Lung (tissue), 12 donors: ENCODE measurements around the gene SULF2. TPM values are rescaled to one million over a fixed set of nuclear protein-coding genes. Genes with fewer than 3 reads are reported as not detected.

Experiments
- ATAC-seq: fragments of 200-7000 bp; cut with Tn5 transposase; one replicate; pipeline ENCODE4 v1.9.1; 2020; ENCODE audit warnings: moderate number of reproducible peaks; ENCODE audit not compliant: insufficient read depth, low FRiP score
- DNase-seq, 3 donors: peaks; one replicate each; pipeline ENCODE4 v3.0.0-alpha.2; 2013 to 2017
- H3K27ac ChIP-seq, 2 donors: one replicate each; pipeline ENCODE4 v1.5.1; 2013; ENCODE audit warnings: mild to moderate bottlenecking in 2 of 2, moderate library complexity in 2 of 2, control low read depth in 1 of 2, inconsistent platforms in 1 of 2, low read depth in 1 of 2, low read length in 1 of 2
- H3K27me3 ChIP-seq, 3 donors: one replicate each; pipeline ENCODE4 v1.5.1; 2013; ENCODE audit warnings: low read length in 2 of 3; ENCODE audit not compliant: control insufficient read depth in 3 of 3, insufficient read depth in 3 of 3
- H3K36me3 ChIP-seq, 4 donors: one replicate each; pipeline ENCODE4 v1.5.1; 2013; ENCODE audit warnings: low read length in 4 of 4, mild to moderate bottlenecking in 1 of 4, moderate library complexity in 1 of 4; ENCODE audit not compliant: control insufficient read depth in 4 of 4, insufficient read depth in 4 of 4
- H3K4me1 ChIP-seq, 5 donors: one replicate each; pipeline ENCODE4 v1.5.1; 2013; ENCODE audit warnings: low read length in 5 of 5, mild to moderate bottlenecking in 2 of 5, moderate library complexity in 1 of 5; ENCODE audit not compliant: control insufficient read depth in 5 of 5, insufficient read depth in 5 of 5
- H3K4me3 ChIP-seq: one replicate; pipeline ENCODE4 v1.5.1; 2013; ENCODE audit warnings: mild to moderate bottlenecking, control low read depth, moderate library complexity
- H3K9ac ChIP-seq, 2 donors: one replicate each; pipeline ENCODE4 v1.5.1; 2013; ENCODE audit warnings: low read length in 2 of 2, control low read depth in 1 of 2; ENCODE audit not compliant: insufficient read depth in 1 of 2
- H3K9me3 ChIP-seq, 4 donors: one replicate each; pipeline ENCODE4 v1.5.1; 2013; ENCODE audit warnings: low read length in 3 of 4, mild to moderate bottlenecking in 1 of 4, moderate library complexity in 1 of 4; ENCODE audit not compliant: control insufficient read depth in 4 of 4, insufficient read depth in 3 of 4
- WGBS, 2 donors: extraction: QIAGEN DNeasy Blood & Tissue Kit; methylation state at CpG; one replicate each; pipeline ENCODE4 v1.1.7; 2013; 5-methylcytosine and 5-hydroxymethylcytosine counted together
- polyA plus RNA-seq, 2 donors: library from polyadenylated mRNA; stranded (reverse); fragments of 200-250 nt; gene quantifications; one replicate each; pipeline ENCODE4 v1.2.1, GENCODE V29; 2013
- total RNA-seq, 2 donors: library from RNA; depleted of rRNA in 1 of 2; stranded (reverse); fragments of >200 nt in 1 of 2; gene quantifications; one replicate each; pipeline ENCODE4 v1.2.1, GENCODE V29; 2014 to 2021
- TF ChIP-seq, protein P1 (sequence below): IDR thresholded peaks from 2 replicates; pipeline ENCODE4 v1.5.1; 2012; ENCODE audit warnings: mild to moderate bottlenecking; ENCODE audit errors: control extremely low read depth, extremely low read depth
- donor health status: control.
- donor health status: control.
- donor health status: Bipolar disorder and iron deficiency.
- donor health status: healthy.
- donor health status: DM: yes; HTN: yes; CAD: no.

Gene SULF2
- total and polyA plus RNA-seq, 4 donors, result 17.7 to 42.4 (median 23.6) TPM

- ATAC-seq, result no peak
- Histone ChIP-seq H3K9me3 (peaks cover 0 to 5% (median 0%) of the 10 kb centered on the region in 4 donors), H3K27me3 (peaks cover 3 to 22% (median 10%) of the 10 kb centered on the region in 3 donors), H3K4me3 (no peak overlapping the region), H3K36me3 (no peaks in the 10 kb centered on the region), H3K4me1 (peaks cover 0 to 3% (median 0%) of the 10 kb centered on the region in 5 donors), H3K27ac (peak overlapping the region in 1 of 2 donors; percentile 27), H3K9ac (no peak overlapping the region)
- DNase-seq, result no peak
- TF ChIP-seq, protein P1, sequence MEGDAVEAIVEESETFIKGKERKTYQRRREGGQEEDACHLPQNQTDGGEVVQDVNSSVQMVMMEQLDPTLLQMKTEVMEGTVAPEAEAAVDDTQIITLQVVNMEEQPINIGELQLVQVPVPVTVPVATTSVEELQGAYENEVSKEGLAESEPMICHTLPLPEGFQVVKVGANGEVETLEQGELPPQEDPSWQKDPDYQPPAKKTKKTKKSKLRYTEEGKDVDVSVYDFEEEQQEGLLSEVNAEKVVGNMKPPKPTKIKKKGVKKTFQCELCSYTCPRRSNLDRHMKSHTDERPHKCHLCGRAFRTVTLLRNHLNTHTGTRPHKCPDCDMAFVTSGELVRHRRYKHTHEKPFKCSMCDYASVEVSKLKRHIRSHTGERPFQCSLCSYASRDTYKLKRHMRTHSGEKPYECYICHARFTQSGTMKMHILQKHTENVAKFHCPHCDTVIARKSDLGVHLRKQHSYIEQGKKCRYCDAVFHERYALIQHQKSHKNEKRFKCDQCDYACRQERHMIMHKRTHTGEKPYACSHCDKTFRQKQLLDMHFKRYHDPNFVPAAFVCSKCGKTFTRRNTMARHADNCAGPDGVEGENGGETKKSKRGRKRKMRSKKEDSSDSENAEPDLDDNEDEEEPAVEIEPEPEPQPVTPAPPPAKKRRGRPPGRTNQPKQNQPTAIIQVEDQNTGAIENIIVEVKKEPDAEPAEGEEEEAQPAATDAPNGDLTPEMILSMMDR, result no peak
- whole genome bisulfite sequencing, 2 donors, result 61 to 72% methylated on average over 4 of the region's 4 CpGs
These were observed 19.3 kb downstream of the SULF2 start for GRCh38 chr20:47765691-47766594.

- Histone ChIP-seq H3K9me3 (no peaks in the 10 kb centered on the region), H3K9ac (no peak overlapping the region), H3K4me1 (peaks cover 0 to 3% (median 0%) of the 10 kb centered on the region in 5 donors), H3K27ac (no peak overlapping the region), H3K27me3 (peaks cover 3 to 26% (median 12%) of the 10 kb centered on the region in 3 donors), H3K4me3 (no peak overlapping the region), H3K36me3 (no peaks in the 10 kb centered on the region)
- WGBS, 2 donors, result 40 to 66% methylated on average over 7 of the region's 7 CpGs
- DNase-seq (no peak), ATAC-seq (no peak)
- TF ChIP-seq, protein P1, result no peak
These were observed 20.0 kb downstream of the SULF2 start for GRCh38 chr20:47765271-47765670.

DNA sequence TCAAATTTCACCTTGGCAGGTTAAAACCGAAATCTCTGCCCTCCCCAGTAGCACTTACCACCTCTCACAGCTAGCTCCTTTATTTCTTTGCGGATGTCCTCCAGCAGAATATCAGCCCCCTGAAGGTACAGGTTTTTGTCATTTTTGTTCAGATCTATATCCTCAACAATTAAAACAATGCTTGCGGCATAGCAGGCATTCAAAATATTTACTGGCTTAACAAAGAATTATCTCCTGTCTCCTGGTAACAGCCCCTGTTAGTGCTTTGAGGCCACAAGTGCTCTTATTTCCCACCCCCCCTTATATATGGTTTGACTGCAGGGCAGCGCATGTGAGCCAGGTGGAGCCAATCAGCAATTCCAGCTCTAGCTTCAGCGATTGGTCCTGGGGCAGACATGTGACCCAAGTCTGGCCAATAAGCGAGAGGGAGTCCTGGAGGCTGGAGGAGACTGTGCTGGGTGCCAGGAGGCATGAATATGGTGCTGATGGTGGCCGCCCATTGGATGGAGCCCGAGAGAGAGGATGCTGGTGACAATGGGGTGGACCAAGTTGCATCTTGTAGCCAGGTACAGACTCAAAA is 21.0 kb downstream of the SULF2 start:
- Histone ChIP-seq H3K36me3 (no peaks in the 10 kb centered on the region), H3K27me3 (peaks cover 3 to 28% (median 12%) of the 10 kb centered on the region in 3 donors), H3K27ac (no peak overlapping the region), H3K4me1 (peaks cover 0 to 3% (median 0%) of the 10 kb centered on the region in 5 donors), H3K4me3 (no peak overlapping the region), H3K9ac (no peak overlapping the region), H3K9me3 (no peaks in the 10 kb centered on the region)
- WGBS, 2 donors, result 89 to 95% methylated on average over 8 of the region's 8 CpGs
- ATAC-seq (no peak), DNase-seq (no peak)
- TF ChIP-seq, protein P1, result no peak
